Activated CD8-positive, alpha-beta memory T cell treated with anti-CD3 and anti-CD28 coated beads, Interleukin-2, amount 10 ng/mL, durations not matched to agents 7 days and 5 days (primary cell): ENCODE results near the gene POGLUT3. TPM values are rescaled to one million over a fixed set of nuclear protein-coding genes. Genes with fewer than 3 reads are reported as not detected.

ENCODE experiments used
- ATAC-seq: fragments of 150-1000 bp; cut with Tn5 transposase; one replicate; pipeline ENCODE4 v1.10.0; 2021; ENCODE audit warnings: moderate library complexity
- CTCF ChIA-PET: fragments of 350-600 bp; sonication (Branson Sonifier 250); formaldehyde crosslinking; loops from one replicate; lab custom pipeline; 2021; ENCODE audit warnings: antibody characterized with exemption; lab: Charles Lee
- DNase-seq: peaks from one replicate; pipeline ENCODE4 v3.0.0-alpha.2; 2020
- H3K27ac Mint-ChIP-seq: one replicate; pipeline ENCODE4 v1.8.0; 2021; ENCODE audit warnings: mild to moderate bottlenecking, mixed read lengths
- H3K27me3 Mint-ChIP-seq: one replicate; pipeline ENCODE4 v1.8.0; 2021; ENCODE audit warnings: mixed read lengths
- H3K36me3 Mint-ChIP-seq: one replicate; pipeline ENCODE4 v1.8.0; 2021; ENCODE audit warnings: mild to moderate bottlenecking, mixed read lengths
- H3K4me1 Mint-ChIP-seq: one replicate; pipeline ENCODE4 v1.8.0; 2021; ENCODE audit warnings: mixed read lengths
- H3K4me3 Mint-ChIP-seq: one replicate; pipeline ENCODE4 v1.8.0; 2021; ENCODE audit warnings: mild to moderate bottlenecking, moderate library complexity, mixed read lengths
- H3K9me3 Mint-ChIP-seq: one replicate; pipeline ENCODE4 v1.8.0; 2022; ENCODE audit warnings: low read depth, mixed read lengths
- total RNA-seq, 2 experiments: library from RNA; stranded (reverse); gene quantifications; one replicate each; pipeline ENCODE4 v1.2.3, GENCODE V29; 2021

POGLUT3 gene
- total RNA-seq, 2 experiments from 2014 or later: 27.5 to 32.6 TPM

- ATAC-seq: no peak
- Mint-ChIP-seq H3K9me3 (no peaks in the 10 kb centered on the region), H3K4me3 (no peak overlapping the region), H3K4me1 (no peaks in the 10 kb centered on the region), H3K27me3 (peaks cover 6% of the 10 kb centered on the region), H3K36me3 (no peaks in the 10 kb centered on the region), H3K27ac (no peak overlapping the region)
- DNase-seq: no peak
- CTCF ChIA-PET: no interaction called here
These were observed 26.2 kb upstream of the POGLUT3 start for GRCh38 chr11:108524422-108524821.

- ATAC-seq (no peak), DNase-seq (no peak)
- H3K27ac Mint-ChIP-seq: no peak overlapping the region
- CTCF ChIA-PET: no interaction called here
- H3K36me3 Mint-ChIP-seq: no peaks in the 10 kb centered on the region
- no peaks in the 10 kb centered on the region for H3K9me3 Mint-ChIP-seq
- H3K4me3 Mint-ChIP-seq: no peak overlapping the region
- no peaks in the 10 kb centered on the region for H3K4me1 Mint-ChIP-seq
- peaks cover 6% of the 10 kb centered on the region for H3K27me3 Mint-ChIP-seq
These were observed 24.1 kb upstream of the POGLUT3 start for GRCh38 chr11:108522318-108522717.

GRCh38 chr11:108518581-108518980, 20.4 kb upstream of the POGLUT3 start:
- DNase-seq (no peak), ATAC-seq (no peak)
- Mint-ChIP-seq H3K36me3 (no peaks in the 10 kb centered on the region), H3K9me3 (no peaks in the 10 kb centered on the region), H3K4me3 (no peak overlapping the region), H3K4me1 (peaks cover 2% of the 10 kb centered on the region), H3K27me3 (peaks cover 6% of the 10 kb centered on the region), H3K27ac (no peak overlapping the region)
- CTCF ChIA-PET: no interaction called here

- H3K4me1 Mint-ChIP-seq: peaks cover 5% of the 10 kb centered on the region
- no peak overlapping the region for H3K27ac Mint-ChIP-seq
- H3K9me3 Mint-ChIP-seq: no peaks in the 10 kb centered on the region
- ATAC-seq: no peak
- H3K27me3 Mint-ChIP-seq: peaks cover 3% of the 10 kb centered on the region
- no peak overlapping the region for H3K4me3 Mint-ChIP-seq
- DNase-seq: no peak
- CTCF ChIA-PET: no interaction called here
- no peaks in the 10 kb centered on the region for H3K36me3 Mint-ChIP-seq
These were observed 17.9 kb upstream of the POGLUT3 start for GRCh38 chr11:108516125-108516524.

GRCh38 chr11:108512708-108513107, 14.5 kb upstream of the POGLUT3 start:
- peaks cover 5% of the 10 kb centered on the region for H3K4me1 Mint-ChIP-seq
- H3K9me3 Mint-ChIP-seq: no peaks in the 10 kb centered on the region
- CTCF ChIA-PET: no interaction called here
- no peak overlapping the region for H3K4me3 Mint-ChIP-seq
- H3K36me3 Mint-ChIP-seq: no peaks in the 10 kb centered on the region
- DNase-seq (no peak), ATAC-seq (no peak)
- peaks cover 16% of the 10 kb centered on the region for H3K27me3 Mint-ChIP-seq
- H3K27ac Mint-ChIP-seq: no peak overlapping the region

GRCh38 chr11:108511851-108512474, 13.8 kb upstream of the POGLUT3 start:
- H3K36me3 Mint-ChIP-seq: no peaks in the 10 kb centered on the region
- CTCF ChIA-PET: no interaction called here
- no peak for ATAC-seq
- no peak for DNase-seq
- H3K27me3 Mint-ChIP-seq: peaks cover 16% of the 10 kb centered on the region
- peaks cover 5% of the 10 kb centered on the region for H3K4me1 Mint-ChIP-seq
- no peak overlapping the region for H3K27ac Mint-ChIP-seq
- H3K9me3 Mint-ChIP-seq: no peaks in the 10 kb centered on the region
- no peak overlapping the region for H3K4me3 Mint-ChIP-seq

GRCh38 chr11:108508653-108509593, 10.7 kb upstream of the POGLUT3 start:
- H3K4me3 Mint-ChIP-seq: no peak overlapping the region
- H3K36me3 Mint-ChIP-seq: no peaks in the 10 kb centered on the region
- H3K27ac Mint-ChIP-seq: no peak overlapping the region
- ATAC-seq (no peak), DNase-seq (no peak)
- no peaks in the 10 kb centered on the region for H3K9me3 Mint-ChIP-seq
- peaks cover 16% of the 10 kb centered on the region for H3K27me3 Mint-ChIP-seq
- CTCF ChIA-PET: no interaction called here
- H3K4me1 Mint-ChIP-seq: peaks cover 3% of the 10 kb centered on the region

- CTCF ChIA-PET: no interaction called here
- no peak overlapping the region for H3K27ac Mint-ChIP-seq
- no peak for ATAC-seq
- no peak overlapping the region for H3K4me3 Mint-ChIP-seq
- no peaks in the 10 kb centered on the region for H3K27me3 Mint-ChIP-seq
- no peaks in the 10 kb centered on the region for H3K9me3 Mint-ChIP-seq
- peaks cover 18% of the 10 kb centered on the region for H3K4me1 Mint-ChIP-seq
- H3K36me3 Mint-ChIP-seq: peaks cover 7% of the 10 kb centered on the region
- DNase-seq: no peak
These were observed 3.2 kb upstream of the POGLUT3 start for GRCh38 chr11:108501396-108501795.

GRCh38 chr11:108500721-108501120, 2.5 kb upstream of the POGLUT3 start:
- H3K4me1 Mint-ChIP-seq: peaks cover 23% of the 10 kb centered on the region
- H3K27ac Mint-ChIP-seq: no peak overlapping the region
- no peak overlapping the region for H3K4me3 Mint-ChIP-seq
- no peaks in the 10 kb centered on the region for H3K27me3 Mint-ChIP-seq
- ATAC-seq (no peak), DNase-seq (no peak)
- CTCF ChIA-PET: no interaction called here
- H3K9me3 Mint-ChIP-seq: no peaks in the 10 kb centered on the region
- H3K36me3 Mint-ChIP-seq: peaks cover 7% of the 10 kb centered on the region

- H3K4me1 Mint-ChIP-seq: peaks cover 25% of the 10 kb centered on the region
- H3K4me3 Mint-ChIP-seq: no peak overlapping the region
- H3K27me3 Mint-ChIP-seq: no peaks in the 10 kb centered on the region
- H3K9me3 Mint-ChIP-seq: no peaks in the 10 kb centered on the region
- no peak for ATAC-seq
- no peak for DNase-seq
- peak overlapping the region; percentile 7 for H3K27ac Mint-ChIP-seq
- peaks cover 9% of the 10 kb centered on the region for H3K36me3 Mint-ChIP-seq
- CTCF ChIA-PET: no interaction called here
These were observed 2.0 kb upstream of the POGLUT3 start for GRCh38 chr11:108500169-108500568.

- no peaks in the 10 kb centered on the region for H3K9me3 Mint-ChIP-seq
- H3K4me3 Mint-ChIP-seq: peak overlapping the region; percentile 85
- peak overlapping the region; percentile 92 for H3K27ac Mint-ChIP-seq
- no peaks in the 10 kb centered on the region for H3K27me3 Mint-ChIP-seq
- CTCF ChIA-PET: no interaction called here
- H3K36me3 Mint-ChIP-seq: peaks cover 17% of the 10 kb centered on the region
- peaks cover 31% of the 10 kb centered on the region for H3K4me1 Mint-ChIP-seq
- ATAC-seq (no peak), DNase-seq (no peak)
These were observed 728 bp upstream of the POGLUT3 start for GRCh38 chr11:108498816-108499408.

GRCh38 chr11:108497317-108498045, 703 bp downstream of the POGLUT3 start:
- H3K9me3 Mint-ChIP-seq: no peaks in the 10 kb centered on the region
- DNase-seq: peak; percentile 81
- CTCF ChIA-PET: interaction anchor here (0.8 kb wide), 1 partner anchor 9 kb away, joined by 3 read pairs; no protein-coding TSS in a partner anchor
- H3K36me3 Mint-ChIP-seq: peaks cover 19% of the 10 kb centered on the region
- H3K27ac Mint-ChIP-seq: peak overlapping the region; percentile 98
- H3K4me3 Mint-ChIP-seq: peak overlapping the region; percentile 92
- H3K27me3 Mint-ChIP-seq: no peaks in the 10 kb centered on the region
- H3K4me1 Mint-ChIP-seq: peaks cover 37% of the 10 kb centered on the region
- ATAC-seq: peak; percentile 83

- peaks cover 42% of the 10 kb centered on the region for H3K4me1 Mint-ChIP-seq
- H3K27ac Mint-ChIP-seq: peak overlapping the region; percentile 98
- ATAC-seq: no peak
- peak overlapping the region; percentile 92 for H3K4me3 Mint-ChIP-seq
- CTCF ChIA-PET: no interaction called here
- H3K27me3 Mint-ChIP-seq: no peaks in the 10 kb centered on the region
- H3K36me3 Mint-ChIP-seq: peaks cover 24% of the 10 kb centered on the region
- DNase-seq: no peak
- no peaks in the 10 kb centered on the region for H3K9me3 Mint-ChIP-seq
These were observed 1.4 kb downstream of the POGLUT3 start for GRCh38 chr11:108496643-108497256.
